ENCODE data around the gene ITGB1.

DNA sequence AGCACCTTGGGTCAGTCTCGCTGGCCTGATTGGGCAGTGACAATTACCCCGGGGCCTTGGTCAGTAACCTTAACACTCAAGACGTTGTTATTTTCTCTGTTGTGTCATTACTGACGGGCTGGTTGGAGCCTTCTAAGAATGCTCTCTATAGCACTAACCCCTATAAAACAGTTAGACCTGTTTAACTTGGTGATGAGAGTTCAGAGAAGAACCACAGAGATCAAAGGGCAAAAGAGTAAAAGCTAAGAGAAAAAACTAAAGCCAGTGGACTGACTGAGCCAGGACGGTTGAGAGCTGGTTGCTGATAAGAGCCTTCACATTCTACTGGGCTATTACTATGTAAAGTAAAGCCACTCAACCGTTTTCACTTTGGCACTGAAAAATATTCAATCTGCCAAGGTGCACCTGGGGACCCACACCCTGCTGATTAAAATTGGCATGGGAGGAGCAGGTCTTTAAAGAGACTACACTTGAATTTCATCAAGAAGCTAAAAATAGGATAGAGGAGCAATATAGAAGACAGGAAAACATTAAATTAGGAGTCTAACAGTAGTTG is 13.6 kb upstream of the ITGB1 start:
- TF ChIP-seq EZH2phosphoT487 (IDR thresholded peaks at IDR 0.05; ENCODE audit: insufficient read depth, low read depth), result no peak
- TF ChIP-seq EZH2 (IDR thresholded peaks at IDR 0.05; ENCODE audit: insufficient read depth, poor library complexity, severe bottlenecking), result no peak
